Type B pancreatic cell (in vitro differentiated cells): Measurements from ENCODE around the gene SERPINC1. TPM values are rescaled to one million over a fixed set of nuclear protein-coding genes. Genes with fewer than 3 reads are reported as not detected.

Experiments
- DNase-seq: peaks from one replicate; pipeline ENCODE4 v3.0.0; 2021; ENCODE audit warnings: mixed read lengths; ENCODE audit not compliant: unreplicated experiment; ENCODE audit errors: extremely low spot score
- H3K27ac Mint-ChIP-seq: 2 replicates; pipeline ENCODE4 v1.8.0; 2021; ENCODE audit warnings: mild to moderate bottlenecking, mixed read lengths
- H3K27me3 Mint-ChIP-seq: 2 replicates; pipeline ENCODE4 v1.8.0; 2021; ENCODE audit warnings: mixed read lengths
- H3K36me3 Mint-ChIP-seq: 2 replicates; pipeline ENCODE4 v1.8.0; 2021; ENCODE audit warnings: mixed read lengths
- H3K4me1 Mint-ChIP-seq: one replicate; pipeline ENCODE4 v1.8.0; 2021; ENCODE audit warnings: mixed read lengths; ENCODE audit not compliant: unreplicated experiment
- H3K4me3 Mint-ChIP-seq: 2 replicates; pipeline ENCODE4 v1.8.0; 2021; ENCODE audit warnings: mild to moderate bottlenecking, mixed read lengths
- H3K9me3 Mint-ChIP-seq: 2 replicates; pipeline ENCODE4 v1.8.0; 2021; ENCODE audit warnings: mixed read lengths
- total RNA-seq: library from RNA; stranded (reverse); gene quantifications from 2 replicates; pipeline ENCODE4 v1.2.1, GENCODE V29; 2021; ENCODE audit warnings: low replicate concordance
- TF ChIP-seq, protein P1 (sequence below): fragments of 200-600 bp; sonication (generic); conservative IDR thresholded peaks from 2 replicates; pipeline ENCODE4 v1.5.0; 2021; ENCODE audit warnings: antibody characterized with exemption, mild to moderate bottlenecking

SERPINC1 gene
- total RNA-seq, 1 donor from 2014 or later: not detected

DNA sequence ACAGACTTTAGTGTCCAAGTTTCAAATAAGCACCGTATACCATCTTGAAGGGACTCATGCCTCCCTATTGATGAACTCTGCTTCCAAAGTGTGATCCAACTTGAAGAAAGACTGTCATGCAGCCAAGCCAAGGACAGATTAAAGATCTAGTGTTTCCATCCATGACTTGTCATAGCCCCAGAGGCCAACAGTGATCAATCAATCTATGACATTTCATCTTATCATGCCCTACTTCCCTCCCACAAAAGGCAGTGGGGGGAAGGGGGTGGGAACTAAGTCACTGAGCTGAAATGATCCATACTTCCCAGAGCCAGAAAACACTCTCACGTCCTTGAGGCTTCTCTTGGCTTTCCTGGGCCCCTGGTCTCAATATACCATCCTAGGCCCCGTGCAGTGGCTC is 4.0 kb downstream of the SERPINC1 start:
- H3K27ac Mint-ChIP-seq: no peak overlapping the region
- TF ChIP-seq, protein P1, sequence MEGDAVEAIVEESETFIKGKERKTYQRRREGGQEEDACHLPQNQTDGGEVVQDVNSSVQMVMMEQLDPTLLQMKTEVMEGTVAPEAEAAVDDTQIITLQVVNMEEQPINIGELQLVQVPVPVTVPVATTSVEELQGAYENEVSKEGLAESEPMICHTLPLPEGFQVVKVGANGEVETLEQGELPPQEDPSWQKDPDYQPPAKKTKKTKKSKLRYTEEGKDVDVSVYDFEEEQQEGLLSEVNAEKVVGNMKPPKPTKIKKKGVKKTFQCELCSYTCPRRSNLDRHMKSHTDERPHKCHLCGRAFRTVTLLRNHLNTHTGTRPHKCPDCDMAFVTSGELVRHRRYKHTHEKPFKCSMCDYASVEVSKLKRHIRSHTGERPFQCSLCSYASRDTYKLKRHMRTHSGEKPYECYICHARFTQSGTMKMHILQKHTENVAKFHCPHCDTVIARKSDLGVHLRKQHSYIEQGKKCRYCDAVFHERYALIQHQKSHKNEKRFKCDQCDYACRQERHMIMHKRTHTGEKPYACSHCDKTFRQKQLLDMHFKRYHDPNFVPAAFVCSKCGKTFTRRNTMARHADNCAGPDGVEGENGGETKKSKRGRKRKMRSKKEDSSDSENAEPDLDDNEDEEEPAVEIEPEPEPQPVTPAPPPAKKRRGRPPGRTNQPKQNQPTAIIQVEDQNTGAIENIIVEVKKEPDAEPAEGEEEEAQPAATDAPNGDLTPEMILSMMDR: no peak
- no peaks in the 10 kb centered on the region for H3K9me3 Mint-ChIP-seq
- H3K4me1 Mint-ChIP-seq: no peaks in the 10 kb centered on the region
- no peaks in the 10 kb centered on the region for H3K27me3 Mint-ChIP-seq
- no peaks in the 10 kb centered on the region for H3K36me3 Mint-ChIP-seq
- DNase-seq: no peak
- no peak overlapping the region for H3K4me3 Mint-ChIP-seq

DNA sequence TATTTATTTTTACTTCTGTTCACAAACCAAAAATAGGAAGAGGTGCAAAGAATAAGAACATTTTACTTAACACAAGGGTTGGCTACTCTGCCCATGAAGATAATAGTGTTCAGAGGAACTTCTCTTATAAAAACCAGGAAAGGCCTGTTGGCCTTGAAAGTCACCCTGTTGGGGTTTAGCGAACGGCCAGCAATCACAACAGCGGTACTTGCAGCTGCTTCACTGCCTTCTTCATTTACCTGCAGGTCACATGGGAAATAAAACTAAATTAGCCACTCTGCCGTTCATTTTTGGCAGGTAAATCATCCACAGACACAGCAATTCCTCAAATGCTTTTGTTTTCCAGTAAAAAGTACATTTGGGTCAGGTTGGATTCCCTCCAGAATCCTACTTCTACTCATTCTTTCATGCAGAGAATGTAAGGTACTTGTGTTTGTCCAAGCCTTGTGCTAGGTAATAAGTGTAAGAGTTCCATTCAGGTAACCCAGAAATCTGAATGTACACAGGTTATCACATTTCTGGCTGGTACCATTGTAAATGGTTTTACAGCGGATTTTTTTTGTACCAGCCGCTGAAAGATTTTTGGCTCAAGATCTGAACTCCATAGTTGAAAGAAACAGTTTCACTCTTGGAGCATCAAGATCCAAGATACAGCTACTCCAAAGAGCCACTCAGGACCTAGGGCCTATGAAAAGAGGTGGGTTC is 13.1 kb downstream of the SERPINC1 start:
- Mint-ChIP-seq H3K27ac (no peak overlapping the region), H3K9me3 (peaks cover 8% of the 10 kb centered on the region), H3K27me3 (no peaks in the 10 kb centered on the region), H3K36me3 (peaks cover 8% of the 10 kb centered on the region), H3K4me3 (no peak overlapping the region), H3K4me1 (no peaks in the 10 kb centered on the region)
- TF ChIP-seq, protein P1: no peak
- no peak for DNase-seq

DNA sequence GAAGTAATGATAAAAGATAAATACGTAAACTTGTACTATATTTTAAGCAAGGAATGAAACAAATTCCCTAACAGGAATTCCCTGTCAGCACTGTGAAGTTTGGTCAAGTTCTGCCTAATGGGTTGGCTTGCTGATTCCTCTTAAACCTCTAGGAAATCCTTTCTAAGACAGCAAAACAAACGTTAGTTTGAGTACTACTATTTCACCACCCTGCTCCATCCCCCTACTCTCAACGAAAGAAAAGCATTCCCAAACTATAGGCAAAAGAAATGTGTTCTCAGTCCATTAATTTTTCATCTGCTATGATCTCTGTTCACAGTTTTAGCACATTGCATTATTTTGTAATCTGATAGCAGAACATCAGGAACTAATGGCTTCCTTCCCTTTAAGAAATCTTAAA is 16.1 kb downstream of the SERPINC1 start:
- Mint-ChIP-seq H3K4me1 (no peaks in the 10 kb centered on the region), H3K4me3 (no peak overlapping the region), H3K9me3 (peaks cover 3% of the 10 kb centered on the region), H3K27ac (no peak overlapping the region), H3K27me3 (no peaks in the 10 kb centered on the region), H3K36me3 (peaks cover 7% of the 10 kb centered on the region)
- TF ChIP-seq, protein P1: no peak
- no peak for DNase-seq

DNA sequence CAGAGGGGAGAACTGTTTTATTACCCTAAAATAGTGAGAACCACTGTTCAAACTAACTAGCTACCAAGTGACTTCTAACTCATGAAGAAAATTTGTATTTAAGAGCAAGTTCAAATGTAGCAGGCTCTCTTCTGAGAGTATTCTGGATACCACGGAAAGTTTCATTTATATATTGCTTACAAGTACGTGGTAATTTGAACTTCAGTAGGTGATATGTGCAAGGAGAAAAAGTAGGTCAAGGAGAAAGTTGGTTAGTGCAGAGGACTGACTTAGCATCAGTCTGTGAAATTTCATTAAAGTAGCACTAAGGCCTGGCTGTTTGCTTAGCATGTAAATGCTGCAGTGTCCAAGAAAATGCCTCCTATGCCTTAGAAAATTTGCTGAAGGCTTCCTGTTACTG is 16.7 kb downstream of the SERPINC1 start:
- Mint-ChIP-seq H3K36me3 (peaks cover 4% of the 10 kb centered on the region), H3K27ac (no peak overlapping the region), H3K9me3 (no peaks in the 10 kb centered on the region), H3K4me3 (no peak overlapping the region), H3K27me3 (no peaks in the 10 kb centered on the region), H3K4me1 (no peaks in the 10 kb centered on the region)
- no peak for DNase-seq
- TF ChIP-seq, protein P1: no peak

DNA sequence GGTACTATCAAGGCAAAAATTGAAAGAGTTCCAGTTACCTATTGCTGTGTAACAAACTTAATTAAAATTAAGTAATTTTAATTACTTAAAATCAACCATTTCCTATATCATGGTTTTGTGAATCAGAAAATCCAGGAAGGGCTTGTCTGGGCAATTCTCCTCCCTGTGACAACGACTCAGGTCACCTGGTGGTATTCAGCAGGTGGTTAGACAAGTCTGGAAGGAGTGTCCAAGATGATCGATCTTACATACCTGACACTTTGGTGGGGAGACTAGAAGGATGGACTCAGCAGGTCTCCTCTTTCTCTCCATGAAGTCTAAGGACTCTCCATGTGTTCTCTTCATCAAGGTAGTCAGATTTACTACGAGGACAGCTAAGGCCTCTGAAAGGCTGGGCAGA is 22.9 kb downstream of the SERPINC1 start:
- Mint-ChIP-seq H3K36me3 (peaks cover 7% of the 10 kb centered on the region), H3K27me3 (no peaks in the 10 kb centered on the region), H3K9me3 (no peaks in the 10 kb centered on the region), H3K27ac (peak overlapping the region; percentile 80), H3K4me3 (peak overlapping the region; percentile 34), H3K4me1 (no peaks in the 10 kb centered on the region)
- DNase-seq: no peak
- TF ChIP-seq, protein P1: no peak
